Cardiac fibroblast (primary cell): ENCODE data around the gene MARK4.
"Not testable (repeated sequence)": the region's sequence is repeated elsewhere in the genome, so short reads cannot be mapped to it uniquely, and the experiment has no call there.

ENCODE experiments used
- DNase-seq, 2 donors: peaks; one replicate each; pipeline versions ENCODE4 v3.0.0 to v3.0.0-alpha.2; 2010; ENCODE audit warnings: low read depth in 2 of 2
- H3K4me3 ChIP-seq, 2 donors: replicated peaks in 1 of 2; 1 replicate in 1 of 2; 2 replicates in 1 of 2; pipeline ENCODE4 v1.5.1; 2011; ENCODE audit warnings: low read depth in 2 of 2, low read length in 2 of 2, mild to moderate bottlenecking in 2 of 2, moderate library complexity in 1 of 2
- TF ChIP-seq, protein P1 (sequence below): IDR thresholded peaks from one replicate; pipeline ENCODE4 v1.5.1; 2011; ENCODE audit warnings: low read depth, mild to moderate bottlenecking, low read length, inconsistent platforms

Gene MARK4

DNA sequence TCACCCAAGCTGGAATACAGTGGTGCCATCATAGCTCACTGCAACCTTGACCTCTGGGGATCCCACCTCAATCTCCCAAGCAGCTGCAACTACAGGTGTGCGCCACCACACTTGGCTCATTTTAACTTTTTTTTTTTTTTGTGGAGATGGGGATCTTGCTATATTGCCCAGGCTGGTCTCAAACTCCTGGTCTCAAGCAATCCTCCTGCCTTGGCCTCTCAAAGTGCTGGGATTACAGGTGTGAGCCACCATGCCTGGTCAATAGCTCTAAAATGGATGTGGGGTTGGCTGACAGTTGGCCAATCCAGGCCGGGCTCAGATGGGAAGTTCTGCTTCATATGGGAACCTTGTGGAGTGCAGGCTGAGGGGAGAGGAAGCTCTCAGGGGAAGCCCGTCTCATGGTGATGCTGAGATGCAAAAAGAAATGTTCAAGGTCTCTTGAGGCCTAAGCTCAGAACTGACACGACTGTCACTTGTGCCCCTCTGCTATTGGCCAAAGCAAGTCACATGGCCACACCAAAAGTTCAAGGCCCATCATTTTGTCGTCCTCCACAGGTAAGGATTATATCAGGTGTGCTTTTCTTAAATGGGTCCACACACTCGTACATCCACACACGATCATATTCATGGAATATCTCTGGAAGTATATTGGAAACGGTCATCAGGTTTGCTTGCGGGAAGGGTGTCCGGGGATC lies 82.7 kb downstream of the MARK4 start:
- TF ChIP-seq, protein P1, sequence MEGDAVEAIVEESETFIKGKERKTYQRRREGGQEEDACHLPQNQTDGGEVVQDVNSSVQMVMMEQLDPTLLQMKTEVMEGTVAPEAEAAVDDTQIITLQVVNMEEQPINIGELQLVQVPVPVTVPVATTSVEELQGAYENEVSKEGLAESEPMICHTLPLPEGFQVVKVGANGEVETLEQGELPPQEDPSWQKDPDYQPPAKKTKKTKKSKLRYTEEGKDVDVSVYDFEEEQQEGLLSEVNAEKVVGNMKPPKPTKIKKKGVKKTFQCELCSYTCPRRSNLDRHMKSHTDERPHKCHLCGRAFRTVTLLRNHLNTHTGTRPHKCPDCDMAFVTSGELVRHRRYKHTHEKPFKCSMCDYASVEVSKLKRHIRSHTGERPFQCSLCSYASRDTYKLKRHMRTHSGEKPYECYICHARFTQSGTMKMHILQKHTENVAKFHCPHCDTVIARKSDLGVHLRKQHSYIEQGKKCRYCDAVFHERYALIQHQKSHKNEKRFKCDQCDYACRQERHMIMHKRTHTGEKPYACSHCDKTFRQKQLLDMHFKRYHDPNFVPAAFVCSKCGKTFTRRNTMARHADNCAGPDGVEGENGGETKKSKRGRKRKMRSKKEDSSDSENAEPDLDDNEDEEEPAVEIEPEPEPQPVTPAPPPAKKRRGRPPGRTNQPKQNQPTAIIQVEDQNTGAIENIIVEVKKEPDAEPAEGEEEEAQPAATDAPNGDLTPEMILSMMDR: no peak
- no peak overlapping the region for H3K4me3 ChIP-seq
- no peak for DNase-seq

GRCh38 chr19:45334881-45335280 lies 83.8 kb downstream of the MARK4 start:
- not testable (repeated sequence) for DNase-seq, H3K4me3 ChIP-seq

- TF ChIP-seq, protein P1: no peak
- H3K4me3 ChIP-seq: no peak overlapping the region
- DNase-seq: no peak
Observed at GRCh38 chr19:45336696-45337251, 85.7 kb downstream of the MARK4 start.

DNA sequence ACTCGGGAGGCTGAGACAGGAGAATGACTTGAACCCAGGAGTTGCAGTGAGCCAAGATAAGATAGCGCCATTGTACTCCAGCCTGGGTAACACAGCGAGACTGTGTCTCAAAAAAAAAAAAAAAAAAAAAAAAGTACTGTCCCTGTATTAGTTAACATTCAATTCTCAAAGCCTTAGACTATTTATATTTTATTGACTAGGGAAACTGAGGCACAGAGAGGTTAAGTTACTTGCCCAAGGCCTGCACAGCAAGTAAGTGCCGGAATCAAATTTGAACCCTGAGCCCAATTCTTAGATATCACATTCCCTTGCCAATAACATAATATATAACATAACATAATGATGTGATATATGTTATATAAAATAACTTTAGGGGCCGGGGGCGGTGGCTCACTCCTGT lies 88.6 kb downstream of the MARK4 start:
- no peak overlapping the region for H3K4me3 ChIP-seq
- DNase-seq: no peak
- TF ChIP-seq, protein P1: no peak

GRCh38 chr19:45340232-45340898 lies 89.3 kb downstream of the MARK4 start, which contains the start of gene KLC3:
KLC3 (plus strand) TSS chr19:45340750; CDS start chr19:45345542, 4,792 bp downstream.
- TF ChIP-seq, protein P1: no peak
- H3K4me3 ChIP-seq: no peak within 1 kb of the TSS
- DNase-seq: no peak

DNA sequence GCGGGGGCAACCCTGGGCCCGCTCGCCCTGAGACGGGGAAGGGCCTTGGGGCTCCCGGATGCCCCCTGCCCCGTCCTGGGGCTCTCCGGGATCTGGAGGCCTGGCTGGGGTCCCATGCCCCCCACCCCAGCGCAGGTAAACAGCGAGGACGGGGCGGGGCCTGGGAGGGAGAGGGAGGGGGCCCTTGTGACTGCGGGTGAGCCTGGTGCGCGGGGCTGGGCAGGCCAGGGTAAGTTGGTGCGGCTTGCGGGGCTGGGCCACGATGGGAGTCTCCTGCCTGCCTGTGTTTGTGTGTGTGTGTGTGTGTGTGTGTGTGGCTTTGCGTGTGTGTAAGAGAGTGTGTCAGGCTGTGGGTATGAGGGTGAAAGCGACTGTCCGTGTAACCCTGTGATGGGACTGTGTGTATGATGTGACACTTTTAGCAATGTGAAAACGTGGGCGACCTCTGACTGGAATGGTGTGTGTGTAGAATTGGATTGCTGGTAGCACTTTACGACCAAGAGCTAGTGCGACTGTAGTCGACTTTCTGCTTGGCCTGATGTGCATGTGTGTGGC lies 89.9 kb downstream of the MARK4 start:
- H3K4me3 ChIP-seq: no peak overlapping the region
- DNase-seq: peak in 1 of 2 donors; percentile 13
- TF ChIP-seq, protein P1: no peak

DNA sequence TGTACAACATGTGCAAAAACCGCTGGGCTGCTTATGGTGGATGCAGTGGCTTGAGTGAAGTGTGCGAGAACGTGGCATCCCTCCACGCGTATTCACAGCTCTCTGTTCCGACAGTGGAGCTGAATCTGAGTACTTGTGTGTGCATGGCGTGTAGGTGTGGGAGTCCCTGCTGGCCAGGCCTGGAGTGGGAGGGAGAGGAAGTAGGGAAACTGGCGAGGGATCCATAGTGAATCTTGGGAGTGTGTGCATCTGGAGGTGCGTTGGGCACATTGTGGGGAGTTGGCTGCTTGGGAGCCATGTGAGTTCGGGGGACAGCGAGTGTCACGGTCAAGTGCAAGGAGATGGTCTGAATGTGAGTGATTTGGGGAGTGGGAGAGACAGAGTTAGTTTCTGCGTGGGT lies 91.8 kb downstream of the MARK4 start:
- no peak for DNase-seq
- no peak overlapping the region for H3K4me3 ChIP-seq

More for the DNA sequence above, 91.8 kb downstream of the MARK4 start:
- TF ChIP-seq, protein P1: no peak
